ENCODE measurements around the gene ZNF593.
A peak's percentile ranks its signal among the peaks of the same experiment; 100 is the strongest.

ZNF593 gene

GRCh38 chr1:26190373-26190987 is 20.8 kb downstream of the ZNF593 start, which contains the start of gene CATSPER4:
CATSPER4 (plus strand) TSS chr1:26190602; CDS start chr1:26190628, 26 bp downstream.
- TF ChIP-seq ZFP3 (CRISPR knock-in tag; IDR thresholded peaks at IDR 0.05) (no peak), ISL1 (CRISPR knock-in tag; IDR thresholded peaks at IDR 0.05) (no peak), ESRRG (CRISPR knock-in tag; IDR thresholded peaks at IDR 0.05) (no peak), TSHZ2 (CRISPR knock-in tag; IDR thresholded peaks at IDR 0.05) (no peak), ARNTL (CRISPR knock-in tag; IDR thresholded peaks at IDR 0.05; ENCODE audit: borderline replicate concordance, low read depth) (no peak), ZFP30 (CRISPR knock-in tag; IDR thresholded peaks at IDR 0.05) (no peak), POU6F1 (CRISPR knock-in tag; IDR thresholded peaks at IDR 0.05; ENCODE audit: borderline replicate concordance, low read depth) (no peak), ZNF8 (CRISPR knock-in tag; IDR thresholded peaks at IDR 0.05) (no peak), CSDC2 (CRISPR knock-in tag; IDR thresholded peaks at IDR 0.05) (no peak), TOX (CRISPR knock-in tag; IDR thresholded peaks at IDR 0.05; ENCODE audit: borderline replicate concordance) (no peak), ZNF565 (CRISPR knock-in tag; conservative IDR thresholded peaks at IDR 0.05; ENCODE audit: low read depth) (no peak), BACH2 (CRISPR knock-in tag; IDR thresholded peaks at IDR 0.05; ENCODE audit: borderline replicate concordance) (no peak), OSR1 (CRISPR knock-in tag; IDR thresholded peaks at IDR 0.05) (no peak)
- ATAC-seq, result peak; percentile 66

GRCh38 chr1:26191739-26192138 is 22.0 kb downstream of the ZNF593 start:
- TF ChIP-seq RARB (CRISPR knock-in tag; IDR thresholded peaks at IDR 0.05) (no peak), ZC3H10 (CRISPR knock-in tag; IDR thresholded peaks at IDR 0.05) (no peak), BACH2 (CRISPR knock-in tag; IDR thresholded peaks at IDR 0.05; ENCODE audit: borderline replicate concordance) (no peak), ZNF70 (CRISPR knock-in tag; IDR thresholded peaks at IDR 0.05) (no peak), ESRRG (CRISPR knock-in tag; IDR thresholded peaks at IDR 0.05) (no peak), OSR1 (CRISPR knock-in tag; IDR thresholded peaks at IDR 0.05) (no peak), TCF4 (CRISPR knock-in tag; IDR thresholded peaks at IDR 0.05; ENCODE audit: borderline replicate concordance) (no peak), ZNF8 (CRISPR knock-in tag; IDR thresholded peaks at IDR 0.05) (no peak), POU6F1 (CRISPR knock-in tag; IDR thresholded peaks at IDR 0.05; ENCODE audit: borderline replicate concordance, low read depth) (no peak), CSDC2 (CRISPR knock-in tag; IDR thresholded peaks at IDR 0.05) (no peak), TSHZ2 (CRISPR knock-in tag; IDR thresholded peaks at IDR 0.05) (no peak), ZFP30 (CRISPR knock-in tag; IDR thresholded peaks at IDR 0.05) (no peak), SNAI2 (CRISPR knock-in tag; IDR thresholded peaks at IDR 0.05) (no peak), ARNTL (CRISPR knock-in tag; IDR thresholded peaks at IDR 0.05; ENCODE audit: borderline replicate concordance, low read depth) (no peak), TOX (CRISPR knock-in tag; IDR thresholded peaks at IDR 0.05; ENCODE audit: borderline replicate concordance) (no peak), CSRNP3 (CRISPR knock-in tag; IDR thresholded peaks at IDR 0.05) (no peak), PATZ1 (CRISPR knock-in tag; IDR thresholded peaks at IDR 0.05; ENCODE audit: borderline replicate concordance) (no peak), ZFP3 (CRISPR knock-in tag; IDR thresholded peaks at IDR 0.05) (no peak), ZNF565 (CRISPR knock-in tag; conservative IDR thresholded peaks at IDR 0.05; ENCODE audit: low read depth) (no peak)
- no peak for ATAC-seq
